GM19452 (cell line): ENCODE results near the gene THBD.

Experiments
- ATAC-seq: cut with Tn5 transposase; IDR thresholded peaks from one replicate; pipeline ENCODE4 v1.9.1; 2021; ENCODE audit not compliant: unreplicated experiment

The THBD gene

GRCh38 chr20:23063581-23063980 lies 14.1 kb upstream of the THBD start:
- no peak for ATAC-seq

- ATAC-seq, result no peak
Observed at GRCh38 chr20:23063168-23063567, 13.7 kb upstream of the THBD start.

- no peak for ATAC-seq
Observed at GRCh38 chr20:23062632-23063031, 13.2 kb upstream of the THBD start.

- ATAC-seq, result no peak
Observed at GRCh38 chr20:23061734-23062561, 12.5 kb upstream of the THBD start.

GRCh38 chr20:23061262-23061661 lies 11.8 kb upstream of the THBD start:
- no peak for ATAC-seq

- no peak for ATAC-seq
Observed at GRCh38 chr20:23060629-23061028, 11.2 kb upstream of the THBD start.

GRCh38 chr20:23059846-23060245 lies 10.4 kb upstream of the THBD start:
- ATAC-seq, result no peak

- no peak for ATAC-seq
Observed at GRCh38 chr20:23059001-23059400, 9.5 kb upstream of the THBD start.

GRCh38 chr20:23058240-23058639 lies 8.8 kb upstream of the THBD start:
- no peak for ATAC-seq

- no peak for ATAC-seq
Observed at GRCh38 chr20:23052904-23053303, 3.4 kb upstream of the THBD start.

- no peak for ATAC-seq
Observed at GRCh38 chr20:23050847-23051627, 1.6 kb upstream of the THBD start.

GRCh38 chr20:23050076-23050838 lies 785 bp upstream of the THBD start:
- no peak for ATAC-seq

GRCh38 chr20:23048283-23049200 lies 930 bp downstream of the THBD start:
- ATAC-seq, result no peak

- ATAC-seq, result no peak
Observed at GRCh38 chr20:23047738-23048214, 1.7 kb downstream of the THBD start.

- no peak for ATAC-seq
Observed at GRCh38 chr20:23047001-23047737, 2.3 kb downstream of the THBD start.

GRCh38 chr20:23046431-23046830 lies 3.0 kb downstream of the THBD start:
- ATAC-seq, result no peak

- no peak for ATAC-seq
Observed at GRCh38 chr20:23043376-23043775, 6.1 kb downstream of the THBD start.

GRCh38 chr20:23042270-23042669 lies 7.2 kb downstream of the THBD start:
- no peak for ATAC-seq

- ATAC-seq, result no peak
Observed at GRCh38 chr20:23039885-23040508, 9.5 kb downstream of the THBD start.
